Heart left ventricle (tissue), 16 donors: ENCODE measurements around the gene MFSD6L. TPM values are rescaled to one million over a fixed set of nuclear protein-coding genes. Genes with fewer than 3 reads are reported as not detected.

Experiments
- ATAC-seq, 4 donors: fragments of 200-7000 bp; cut with Tn5 transposase; one replicate each; pipeline ENCODE4 v1.9.1; 2020 to 2022; ENCODE audit warnings: moderate library complexity in 4 of 4, mild to moderate bottlenecking in 3 of 4, moderate number of reproducible peaks in 1 of 4
- DNase-seq, 5 donors: peaks; one replicate each; pipeline ENCODE4 v3.0.0-alpha.2; 2020
- H3K27ac ChIP-seq, 12 donors: fragments of 200-600 bp; sonication (generic) in 4 of 12; one replicate each; pipeline versions ENCODE4 v1.5.0 to v1.8.0; 2016 to 2022; ENCODE audit warnings: mild to moderate bottlenecking in 2 of 12
- H3K27me3 ChIP-seq, 9 donors: fragments of 200-600 bp; sonication (generic) in 2 of 9; one replicate each; pipeline versions ENCODE4 v1.5.1 to v1.8.0; 2016 to 2022; ENCODE audit warnings: mild to moderate bottlenecking in 3 of 9
- H3K36me3 ChIP-seq, 9 donors: fragments of 200-600 bp; sonication (generic) in 2 of 9; one replicate each; pipeline versions ENCODE4 v1.5.0 to v1.8.0; 2018 to 2022; ENCODE audit warnings: mild to moderate bottlenecking in 2 of 9
- H3K4me1 ChIP-seq, 12 donors: fragments of 200-600 bp; sonication (generic) in 4 of 12; one replicate each; pipeline versions ENCODE4 v1.5.0 to v1.8.0; 2016 to 2022; ENCODE audit warnings: mild to moderate bottlenecking in 3 of 12
- H3K4me3 ChIP-seq, 12 donors: fragments of 200-600 bp; sonication (generic) in 4 of 12; one replicate each; pipeline versions ENCODE4 v1.5.0 to v1.8.0; 2017 to 2022; ENCODE audit warnings: mild to moderate bottlenecking in 9 of 12, moderate library complexity in 4 of 12
- H3K9me3 ChIP-seq, 12 donors: fragments of 200-600 bp; sonication (generic) in 4 of 12; one replicate each; pipeline versions ENCODE4 v1.5.0 to v1.8.0; 2016 to 2022; ENCODE audit warnings: mild to moderate bottlenecking in 1 of 12
- CTCF ChIP-seq, 12 donors: fragments of 200-600 bp; sonication (generic) in 4 of 12; IDR thresholded peaks; one replicate each; pipeline versions ENCODE4 v1.5.0 to v1.8.0; 2018 to 2022; ENCODE audit warnings: antibody characterized with exemption in 12 of 12, mild to moderate bottlenecking in 5 of 12
- POLR2A ChIP-seq, 2 donors: fragments of 450-650 bp; IDR thresholded peaks; one replicate each; pipeline ENCODE4 v1.6.1; 2017; ENCODE audit warnings: antibody characterized with exemption in 2 of 2, mild to moderate bottlenecking in 2 of 2, moderate library complexity in 2 of 2
- WGBS, 4 donors: extraction: QIAGEN DNeasy Blood & Tissue Kit in 2 of 4; methylation state at CpG; one replicate each; pipeline versions ENCODE4 v1.1.5 to v1.1.7; 2013 to 2018; 5-methylcytosine and 5-hydroxymethylcytosine counted together
- intact Hi-C, 10 donors: fragments of 100-400 bp; cut with DNase I; formaldehyde crosslinking; loops; one replicate each; pipeline versions ENCODE4 v1.11.1 to v1.14.2; 2022
- polyA plus RNA-seq, 2 donors: library from polyadenylated mRNA; stranded (reverse); fragments of 200-250 nt; gene quantifications; one replicate each; pipeline ENCODE4 v1.2.3, GENCODE V29; 2013
- total RNA-seq, 9 donors: library from RNA; depleted of rRNA in 2 of 9; stranded (reverse); fragments of >200 nt in 2 of 9; fragmentation: NEBNext Ultra II Directional in 3 of 9; extraction: Animal tissue kit (Norgen Biotek cat#: 25700) in 3 of 9; gene quantifications; one replicate each; pipeline versions ENCODE4 v1.1.0 to v1.2.4, GENCODE V29; 2016 to 2023
- donor health status: ischemic (EF 13 %, LVEDD 7.1; RV severe dilation, severe dysfunction).
- donor health status: healthy with polysubstance abuse.
- donor health status: DM: no; HTN: yes; CAD: no.
- donor health status: DM: no; HTN: no; CAD: no.
- donor health status: ischemic (EF 25% LVEDD 6.9; RV normal size, moderate dysfunction).
- donor health status: ischemic (EF 25% LVEDD 5.7; RV mildly dilated, moderate dysfunction).
- donor health status: healthy.
- donor health status: DM: yes; HTN: yes; CAD: no.
- donor health status: ischemic (EF 35%, LVEDD 5.7; RV mildly dilated, moderate dysfunction).
- donor health status: nonischemic (EF 11% LVEDD 7.7; RV severe dilation, severe dysfunction).
- donor health status: DM: yes; HTN: yes; CAD: no.
- donor health status: PGD.
- donor health status: ischemic (EF 29% LVEDD 5.4; RV normal size, mild dysfunction).
- donor health status: nonischemic (EF 23%, LVEDD 6.1; RV moderate dilation, normal function).

MFSD6L gene
- total and polyA plus RNA-seq, 11 donors, result 0.08 to 0.43 (median 0.21) TPM; not detected in 8

- DNase-seq, result no peak
- peaks cover 0 to 4% (median 0%) of the 10 kb centered on the region in 9 donors for H3K36me3 ChIP-seq
- intact Hi-C loops, result loop anchor here in 1 of 10 donors (10.0 kb wide), 1 partner anchor 63 kb away; no protein-coding TSS in a partner anchor
- TF ChIP-seq CTCF (IDR thresholded peaks at IDR 0.05) (no peak), POLR2A (IDR thresholded peaks at IDR 0.05) (no peak)
- peaks cover 0 to 16% (median 0%) of the 10 kb centered on the region in 9 donors for H3K27me3 ChIP-seq
- 89 to 92% (median 90%) methylated on average over 7 of the region's 7 CpGs for WGBS, 4 donors
- H3K4me3 ChIP-seq, result no peak overlapping the region
- H3K9me3 ChIP-seq, result no peaks in the 10 kb centered on the region
- ATAC-seq, result no peak
- no peaks in the 10 kb centered on the region for H3K4me1 ChIP-seq
- H3K27ac ChIP-seq, result no peak overlapping the region
Measured at GRCh38 chr17:8831234-8831849, 32.2 kb upstream of the MFSD6L start.

GRCh38 chr17:8830141-8830540 lies 31.0 kb upstream of the MFSD6L start:
- peaks cover 0 to 4% (median 0%) of the 10 kb centered on the region in 9 donors for H3K36me3 ChIP-seq
- no peak overlapping the region for H3K4me3 ChIP-seq
- TF ChIP-seq POLR2A (IDR thresholded peaks at IDR 0.05), result no peak
- no peak for TF ChIP-seq CTCF (IDR thresholded peaks at IDR 0.05)
- intact Hi-C loops, result loop anchor here in 1 of 10 donors (10.0 kb wide), 1 partner anchor 65 kb away; no protein-coding TSS in a partner anchor
- no peak for DNase-seq
- 83 to 90% (median 86%) methylated on average over 10 of the region's 10 CpGs for WGBS, 4 donors
- H3K27ac ChIP-seq, result no peak overlapping the region
- H3K27me3 ChIP-seq, result peaks cover 0 to 16% (median 0%) of the 10 kb centered on the region in 9 donors
- peaks cover 0 to 4% (median 0%) of the 10 kb centered on the region in 12 donors for H3K9me3 ChIP-seq
- ATAC-seq, result no peak
- H3K4me1 ChIP-seq, result no peaks in the 10 kb centered on the region

GRCh38 chr17:8829036-8829941 lies 30.1 kb upstream of the MFSD6L start:
- ATAC-seq, result peak in 1 of 4 donors; percentile 35
- Histone ChIP-seq H3K4me1 (no peaks in the 10 kb centered on the region), H3K36me3 (peaks cover 0 to 4% (median 0%) of the 10 kb centered on the region in 9 donors), H3K9me3 (peaks cover 0 to 12% (median 2%) of the 10 kb centered on the region in 12 donors), H3K27ac (no peak overlapping the region), H3K27me3 (peaks cover 0 to 16% (median 0%) of the 10 kb centered on the region in 9 donors), H3K4me3 (no peak overlapping the region)
- intact Hi-C loops, result no loop called here
- no peak for DNase-seq
- WGBS, 4 donors, result 91 to 95% (median 93%) methylated on average over 15 to 16 of the region's 16 CpGs
- TF ChIP-seq CTCF (IDR thresholded peaks at IDR 0.05), result no peak
- no peak for TF ChIP-seq POLR2A (IDR thresholded peaks at IDR 0.05)

GRCh38 chr17:8828517-8828875 lies 29.3 kb upstream of the MFSD6L start:
- DNase-seq, result no peak
- peaks cover 0 to 4% (median 0%) of the 10 kb centered on the region in 9 donors for H3K36me3 ChIP-seq
- ATAC-seq, result no peak
- TF ChIP-seq CTCF (IDR thresholded peaks at IDR 0.05) (no peak), POLR2A (IDR thresholded peaks at IDR 0.05) (no peak)
- H3K27ac ChIP-seq, result no peak overlapping the region
- 87 to 95% (median 93%) methylated on average over 8 to 20 of the region's 20 CpGs for WGBS, 4 donors
- no peaks in the 10 kb centered on the region for H3K4me1 ChIP-seq
- peaks cover 0 to 16% (median 0%) of the 10 kb centered on the region in 9 donors for H3K27me3 ChIP-seq
- intact Hi-C loops, result no loop called here
- H3K9me3 ChIP-seq, result peaks cover 0 to 15% (median 3%) of the 10 kb centered on the region in 12 donors
- no peak overlapping the region for H3K4me3 ChIP-seq
